RWPE2 (cell line): ENCODE results near the gene STEAP1.

Source experiments
- ATAC-seq: fragments of 200-7000 bp; cut with Tn5 transposase; 3 replicates; pipeline ENCODE4 v1.9.1; 2021; ENCODE audit warnings: low read depth
- DNase-seq: peaks from one replicate; pipeline ENCODE4 v3.0.0-alpha.2; 2020; ENCODE audit warnings: low spot score
- H3K27ac ChIP-seq: fragments of 450-650 bp; 2 replicates; pipeline ENCODE4 v1.5.1; 2017; ENCODE audit warnings: mild to moderate bottlenecking; ENCODE audit not compliant: poor library complexity, severe bottlenecking
- H3K27me3 ChIP-seq: fragments of 250-450 bp; sonication (Bioruptor Pico); 2 replicates; pipeline ENCODE4 v1.5.1; 2021; ENCODE audit warnings: mild to moderate bottlenecking, moderate library complexity; ENCODE audit not compliant: insufficient read depth, poor library complexity, severe bottlenecking
- H3K36me3 ChIP-seq: fragments of 250-450 bp; sonication (Bioruptor Pico); 2 replicates; pipeline ENCODE4 v1.5.1; 2020; ENCODE audit warnings: low read depth, mild to moderate bottlenecking, moderate library complexity
- H3K4me1 ChIP-seq: fragments of 250-450 bp; sonication (Bioruptor Pico); 2 replicates; pipeline ENCODE4 v1.5.1; 2021; ENCODE audit warnings: mild to moderate bottlenecking, moderate library complexity; ENCODE audit not compliant: insufficient read depth, poor library complexity, severe bottlenecking
- H3K4me3 ChIP-seq: fragments of 250-450 bp; sonication (Bioruptor Pico); 2 replicates; pipeline ENCODE4 v1.5.1; 2021; ENCODE audit warnings: mild to moderate bottlenecking, moderate library complexity; ENCODE audit not compliant: severe bottlenecking
- H3K9me3 ChIP-seq: fragments of 250-450 bp; sonication (Bioruptor Pico); 2 replicates; pipeline ENCODE4 v1.5.1; 2021; ENCODE audit warnings: mild to moderate bottlenecking, moderate library complexity; ENCODE audit not compliant: severe bottlenecking
- TF ChIP-seq, protein P1 (sequence below): fragments of 450-650 bp; IDR thresholded peaks from one replicate; pipeline ENCODE4 v1.5.1; 2017; ENCODE audit warnings: mild to moderate bottlenecking, moderate library complexity; ENCODE audit not compliant: poor library complexity, severe bottlenecking

The STEAP1 gene

DNA sequence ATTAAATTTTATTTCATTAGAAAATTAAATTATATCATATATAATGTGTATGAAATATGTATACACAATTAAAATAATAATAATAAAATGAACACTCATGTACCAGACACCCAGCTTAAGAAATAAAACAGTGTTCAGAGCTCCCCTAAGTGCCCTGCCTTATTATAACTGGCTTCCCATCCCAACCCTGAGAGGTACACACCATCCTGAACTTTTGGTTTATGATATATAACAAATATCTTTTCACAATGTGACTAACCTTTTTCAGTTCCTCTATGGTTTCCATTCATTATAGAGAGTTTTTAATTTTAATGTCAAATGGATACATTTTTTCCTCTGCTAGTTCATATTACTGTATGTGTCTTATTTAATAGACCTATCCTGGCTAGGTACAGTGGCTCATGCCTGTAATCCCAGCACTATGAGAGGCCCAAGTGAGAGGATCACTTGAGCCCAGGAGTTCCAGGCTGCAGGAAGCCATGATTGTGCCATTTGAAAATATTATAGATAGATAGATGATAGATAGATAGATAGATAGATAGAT lies 33.3 kb downstream of the STEAP1 start:
- no peak for ATAC-seq
- Histone ChIP-seq H3K4me3 (no peak overlapping the region), H3K4me1 (no peaks in the 10 kb centered on the region), H3K27me3 (no peaks in the 10 kb centered on the region), H3K36me3 (no peaks in the 10 kb centered on the region), H3K9me3 (peaks cover 16% of the 10 kb centered on the region), H3K27ac (no peak overlapping the region)
- TF ChIP-seq, protein P1, sequence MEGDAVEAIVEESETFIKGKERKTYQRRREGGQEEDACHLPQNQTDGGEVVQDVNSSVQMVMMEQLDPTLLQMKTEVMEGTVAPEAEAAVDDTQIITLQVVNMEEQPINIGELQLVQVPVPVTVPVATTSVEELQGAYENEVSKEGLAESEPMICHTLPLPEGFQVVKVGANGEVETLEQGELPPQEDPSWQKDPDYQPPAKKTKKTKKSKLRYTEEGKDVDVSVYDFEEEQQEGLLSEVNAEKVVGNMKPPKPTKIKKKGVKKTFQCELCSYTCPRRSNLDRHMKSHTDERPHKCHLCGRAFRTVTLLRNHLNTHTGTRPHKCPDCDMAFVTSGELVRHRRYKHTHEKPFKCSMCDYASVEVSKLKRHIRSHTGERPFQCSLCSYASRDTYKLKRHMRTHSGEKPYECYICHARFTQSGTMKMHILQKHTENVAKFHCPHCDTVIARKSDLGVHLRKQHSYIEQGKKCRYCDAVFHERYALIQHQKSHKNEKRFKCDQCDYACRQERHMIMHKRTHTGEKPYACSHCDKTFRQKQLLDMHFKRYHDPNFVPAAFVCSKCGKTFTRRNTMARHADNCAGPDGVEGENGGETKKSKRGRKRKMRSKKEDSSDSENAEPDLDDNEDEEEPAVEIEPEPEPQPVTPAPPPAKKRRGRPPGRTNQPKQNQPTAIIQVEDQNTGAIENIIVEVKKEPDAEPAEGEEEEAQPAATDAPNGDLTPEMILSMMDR, result no peak
- no peak for DNase-seq

DNA sequence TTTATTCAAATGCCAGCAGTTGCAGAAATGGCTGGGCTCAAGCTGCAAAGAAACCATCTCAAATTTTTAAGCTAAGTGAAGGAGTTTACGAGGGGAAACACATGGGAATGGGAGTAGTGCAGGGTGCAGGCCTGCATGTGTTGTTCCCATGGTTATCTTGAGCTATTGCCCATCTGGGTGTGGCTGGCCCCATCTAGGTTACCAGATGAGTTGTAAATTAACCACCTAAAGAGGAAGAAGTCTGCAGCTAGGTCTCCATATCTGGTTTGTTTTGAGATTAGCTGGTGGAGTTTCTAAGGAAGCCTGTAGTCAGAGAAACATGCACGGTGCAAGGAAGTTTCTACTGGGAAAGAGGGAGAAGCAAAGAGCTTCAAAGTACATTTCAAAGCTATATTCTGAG lies 34.0 kb downstream of the STEAP1 start:
- Histone ChIP-seq H3K36me3 (no peaks in the 10 kb centered on the region), H3K4me1 (no peaks in the 10 kb centered on the region), H3K27me3 (no peaks in the 10 kb centered on the region), H3K4me3 (no peak overlapping the region), H3K27ac (no peak overlapping the region), H3K9me3 (peaks cover 16% of the 10 kb centered on the region)
- DNase-seq (no peak), ATAC-seq (no peak)
- TF ChIP-seq, protein P1, result no peak

DNA sequence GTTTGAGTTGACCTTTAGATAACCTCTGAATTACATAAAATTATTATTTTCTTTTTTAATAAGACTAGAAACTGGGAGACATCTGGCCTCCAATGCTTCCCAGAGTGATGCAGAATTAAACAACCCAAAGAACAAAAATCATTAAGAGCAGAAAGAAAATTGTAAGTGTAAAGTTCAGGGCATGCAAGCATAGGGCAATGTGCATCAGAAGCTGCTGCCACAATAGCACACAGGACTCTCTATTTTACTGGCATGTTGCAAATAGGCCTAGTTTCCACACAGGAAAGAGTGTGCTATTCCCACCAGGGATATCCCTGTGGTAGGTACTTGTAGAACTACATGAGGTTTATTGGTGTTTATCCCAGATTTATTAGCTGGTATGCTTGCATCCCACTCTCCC lies 36.7 kb downstream of the STEAP1 start:
- Histone ChIP-seq H3K36me3 (no peaks in the 10 kb centered on the region), H3K4me1 (no peaks in the 10 kb centered on the region), H3K4me3 (no peak overlapping the region)

DNA sequence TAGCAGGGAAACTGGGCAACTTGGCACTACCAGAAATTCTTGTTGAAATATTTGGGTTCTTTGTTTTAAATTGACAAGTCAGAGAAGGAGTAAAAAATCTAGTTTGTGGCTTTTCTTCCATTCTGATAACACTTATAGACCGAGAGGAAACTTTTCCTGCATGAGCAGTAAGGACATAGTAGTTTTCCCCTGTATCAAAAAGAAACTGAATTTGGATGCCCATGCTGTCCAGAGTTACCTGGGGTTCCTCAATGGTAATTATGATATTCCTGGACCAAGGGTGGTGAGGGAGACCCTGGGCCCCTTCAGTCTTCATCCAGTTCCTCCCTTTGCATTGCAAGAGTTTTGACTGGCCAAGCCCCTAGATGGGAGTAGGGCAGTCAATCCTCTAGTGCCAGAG lies 37.4 kb downstream of the STEAP1 start:
- H3K36me3 ChIP-seq, result no peaks in the 10 kb centered on the region
- no peaks in the 10 kb centered on the region for H3K27me3 ChIP-seq
- no peak for DNase-seq
- H3K4me3 ChIP-seq, result no peak overlapping the region
- H3K9me3 ChIP-seq, result peaks cover 16% of the 10 kb centered on the region
- TF ChIP-seq, protein P1, result no peak
- H3K27ac ChIP-seq, result no peak overlapping the region
- ATAC-seq, result no peak
- no peaks in the 10 kb centered on the region for H3K4me1 ChIP-seq

More for the DNA sequence above, 36.7 kb downstream of the STEAP1 start:
- TF ChIP-seq, protein P1, result no peak
- Histone ChIP-seq H3K9me3 (peaks cover 16% of the 10 kb centered on the region), H3K27me3 (no peaks in the 10 kb centered on the region), H3K27ac (no peak overlapping the region)
- ATAC-seq, result no peak
- DNase-seq, result no peak

DNA sequence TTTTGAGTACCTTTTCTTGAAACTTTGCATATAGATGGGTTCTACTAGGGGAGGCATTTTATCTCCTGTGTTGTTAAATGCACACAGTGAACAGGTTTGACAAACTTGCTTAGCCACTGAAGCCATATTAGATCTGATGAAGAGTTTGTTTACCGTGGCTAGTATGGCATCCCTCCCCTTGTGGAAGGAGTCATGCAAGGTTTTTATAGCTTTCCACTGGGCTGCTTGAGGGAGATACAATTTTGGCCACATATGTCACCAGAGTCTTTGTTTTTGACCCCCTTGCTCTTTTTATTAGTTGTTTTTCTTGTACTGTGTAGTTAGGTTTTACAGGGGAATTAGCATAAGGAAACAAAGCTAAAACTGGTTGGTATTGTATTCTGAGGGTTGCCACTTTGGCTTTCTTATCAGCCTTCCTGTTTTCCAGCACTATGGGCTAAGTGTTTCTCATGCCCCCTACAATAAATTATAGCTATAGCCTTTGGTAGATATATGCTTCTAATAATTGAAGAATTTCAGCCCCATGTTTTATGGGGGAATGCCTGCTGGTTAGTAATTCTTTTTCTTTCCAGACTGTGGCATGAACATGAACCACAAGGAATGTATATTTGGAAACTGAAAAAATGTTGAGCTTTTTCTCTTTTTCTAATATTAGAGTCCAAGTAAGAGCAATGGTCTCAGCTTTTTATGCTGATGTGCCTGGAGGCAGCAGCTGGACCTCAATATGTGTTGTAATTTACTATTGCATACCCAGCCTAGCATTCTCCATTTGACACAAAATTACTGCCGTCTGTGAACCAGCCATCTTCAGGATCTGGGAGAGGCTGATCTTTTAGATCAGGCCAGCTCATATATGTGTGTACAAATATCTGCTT lies 38.8 kb downstream of the STEAP1 start:
- TF ChIP-seq, protein P1, result no peak
- Histone ChIP-seq H3K27me3 (no peaks in the 10 kb centered on the region), H3K4me1 (no peaks in the 10 kb centered on the region), H3K9me3 (peaks cover 16% of the 10 kb centered on the region), H3K4me3 (no peak overlapping the region), H3K27ac (no peak overlapping the region), H3K36me3 (no peaks in the 10 kb centered on the region)
- DNase-seq, result no peak
- no peak for ATAC-seq
